Erythroblast (primary cell): ENCODE results near the gene C16orf74.

Source experiments
- GATA1 ChIP-seq: IDR thresholded peaks from 2 replicates; pipeline ENCODE4 v1.6.1; 2011; ENCODE audit warnings: low read depth, mild to moderate bottlenecking, control low read depth, low read length, moderate library complexity
- POLR2A ChIP-seq: IDR thresholded peaks from 2 replicates; pipeline ENCODE4 v1.6.1; 2011; ENCODE audit warnings: mild to moderate bottlenecking, low read length

DNA sequence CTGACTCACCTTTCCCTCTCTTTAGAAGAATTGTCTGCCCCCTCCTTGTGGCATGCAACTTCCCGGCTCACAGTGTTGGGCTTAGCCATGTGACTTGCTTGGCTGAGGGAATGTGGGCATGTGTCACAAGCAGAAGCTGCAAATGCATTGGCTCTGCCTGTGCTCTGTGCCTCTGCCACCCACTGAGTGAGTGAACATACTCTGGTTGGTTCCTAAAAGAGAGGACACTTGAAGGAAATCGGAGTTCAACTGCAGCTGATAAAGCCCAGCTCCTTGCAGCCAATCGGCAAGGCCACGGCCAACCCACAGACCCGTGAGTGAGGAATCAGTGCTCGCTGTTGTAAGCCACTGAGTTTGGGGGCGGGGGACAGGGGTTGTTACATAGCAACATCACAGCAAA lies 51.3 kb downstream of the C16orf74 start:
- TF ChIP-seq POLR2A, result no peak
- no peak for TF ChIP-seq GATA1
